ENCODE results near the gene BDH2. TPM values are rescaled to one million over a fixed set of nuclear protein-coding genes. Genes with fewer than 3 reads are reported as not detected.

BDH2 gene
- total and polyA plus RNA-seq, 2 of the 8 experiments (the other 6 are each of a cell fraction or from before 2014, with no cell fraction given), result 46.0 to 46.2 TPM

DNA sequence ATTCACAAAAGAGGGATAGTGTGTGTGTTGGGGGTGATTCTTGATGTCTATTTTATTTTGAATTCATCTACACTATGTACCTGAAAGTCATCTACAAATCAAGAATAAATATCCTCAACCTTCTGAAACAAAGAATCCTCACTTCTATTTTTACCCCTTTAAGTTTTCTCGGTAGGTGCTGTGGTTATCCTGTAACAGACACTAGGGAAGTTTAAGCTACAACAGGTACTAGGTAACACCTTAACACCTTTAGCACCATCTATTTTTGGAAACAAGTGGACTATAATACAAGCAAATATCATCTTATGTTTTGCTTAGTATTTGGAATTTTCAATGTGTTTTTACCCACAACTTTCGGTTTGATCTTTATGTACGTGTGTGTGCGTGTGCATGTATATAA is 12.0 kb upstream of the BDH2 start:
- no peak overlapping the region for H4K5ac ChIP-seq (ENCODE audit: insufficient read length, low read depth, low read length)
- H2BK15ac ChIP-seq (ENCODE audit: low read length), result no peak overlapping the region
- peaks cover 8 to 46% (median 23%) of the 10 kb centered on the region in 4 experiments for H3K36me3 ChIP-seq (ENCODE audit: control insufficient read depth in 2 of 4, insufficient read depth in 4 of 4, low read length in 3 of 4)
- H3K4me3 ChIP-seq (ENCODE audit: extremely low read depth in 1 of 4, insufficient read depth in 2 of 4, low read depth in 3 of 4, low read length in 4 of 4), result no peak overlapping the region
- H3K23ac ChIP-seq (ENCODE audit: insufficient read length), result no peak overlapping the region
- H3K79me1 ChIP-seq (ENCODE audit: low read depth, low read length), result no peaks in the 10 kb centered on the region
- H4K8ac ChIP-seq (ENCODE audit: extremely low read depth, insufficient read depth, low read length), result no peak overlapping the region
- H3K27ac ChIP-seq (ENCODE audit: low read depth, low read length), result no peak overlapping the region
- no peak overlapping the region for H3K56ac ChIP-seq (replicated peaks; ENCODE audit: insufficient read length, low read depth, low read length)
- DNase-seq (ENCODE audit: low read depth in 1 of 2, low spot score in 2 of 2), result no peak
- no peaks in the 10 kb centered on the region for H3K4me1 ChIP-seq (replicated peaks in 1 of 4; ENCODE audit: control insufficient read depth in 3 of 4, insufficient read depth in 4 of 4, low read length in 3 of 4)
- H2AFZ ChIP-seq (ENCODE audit: low read length), result no peak overlapping the region
- no peaks in the 10 kb centered on the region for H3K9me3 ChIP-seq (ENCODE audit: insufficient read depth in 2 of 2, low read depth in 1 of 2, low read length in 1 of 2)
- H3K23me2 ChIP-seq (ENCODE audit: low read depth, low read length), result no peaks in the 10 kb centered on the region
- H3K79me2 ChIP-seq (ENCODE audit: control insufficient read depth in 1 of 2, insufficient read depth in 2 of 2, low read length in 2 of 2), result no peaks in the 10 kb centered on the region
- peaks cover 0 to 2% of the 10 kb centered on the region in 2 experiments for H4K20me1 ChIP-seq (replicated peaks in 1 of 2; ENCODE audit: control insufficient read depth in 1 of 2, insufficient read depth in 2 of 2, low read length in 2 of 2)
- H3K9ac ChIP-seq (replicated peaks in 1 of 4; ENCODE audit: extremely low read depth in 1 of 4, low read depth in 3 of 4, low read length in 3 of 4), result no peak overlapping the region
- ChIA-PET CTCF (ENCODE audit: partially characterized antibody) (interaction anchor here (0.7 to 0.8 kb wide), 2 partner anchors 11 to 20 kb away, joined by 3 read pairs; no protein-coding TSS in a partner anchor), POLR2A (ENCODE audit: partially characterized antibody) (interaction anchor here (1.0 kb wide), 1 partner anchor 11 kb away, joined by 3 read pairs; no protein-coding TSS in a partner anchor)
- no peak overlapping the region for H2BK12ac ChIP-seq (ENCODE audit: low read depth, low read length)
- H4K91ac ChIP-seq (replicated peaks; ENCODE audit: insufficient read length, low read length), result no peak overlapping the region
- no peak for FAIRE-seq
- H3K27me3 ChIP-seq (replicated peaks in 1 of 4; ENCODE audit: control insufficient read depth in 3 of 4, extremely low read depth in 1 of 4, insufficient read depth in 3 of 4, low read length in 3 of 4), result no peaks in the 10 kb centered on the region
- H3K4me2 ChIP-seq (ENCODE audit: insufficient read depth in 1 of 2, low read depth in 2 of 2, low read length in 2 of 2), result no peak overlapping the region
- H2BK5ac ChIP-seq (ENCODE audit: low read depth, low read length), result no peak overlapping the region
- TF ChIP-seq CBX8 (IDR thresholded peaks at IDR 0.05; ENCODE audit: borderline replicate concordance, low read depth, low read length), result no peak
- no peak for TF ChIP-seq ASH2L (IDR thresholded peaks at IDR 0.05; ENCODE audit: low read length)
- TF ChIP-seq TEAD4 (IDR thresholded peaks at IDR 0.05; ENCODE audit: low read depth, low read length), result no peak
- no peak for TF ChIP-seq RAD21 (IDR thresholded peaks at IDR 0.05 in 1 of 2, conservative IDR thresholded peaks at IDR 0.05 in 1 of 2; ENCODE audit: low read depth in 2 of 2, low read length in 2 of 2)
- H2BK120ac ChIP-seq (replicated peaks; ENCODE audit: low read depth, low read length), result no peak overlapping the region
- no peak overlapping the region for H2AK5ac ChIP-seq (ENCODE audit: low read depth, low read length)
- H2BK20ac ChIP-seq (ENCODE audit: low read length), result no peak overlapping the region
- 91% methylated on average over 4 of the region's 4 CpGs; no CpG with 5 or more reads in 1 of the 2 experiments for WGBS, 2 experiments (ENCODE audit: extremely low coverage in 1 of 2, insufficient coverage in 1 of 2, insufficient read length in 1 of 2, insufficient replicate concordance in 2 of 2, low coverage in 1 of 2, low lambda C conversion rate in 2 of 2, missing lambda C conversion rate in 1 of 2)
- H3K18ac ChIP-seq (ENCODE audit: extremely low read depth, low read length), result no peak overlapping the region
- H3K4ac ChIP-seq (replicated peaks; ENCODE audit: insufficient read length, low read depth, low read length), result no peak overlapping the region
- H3K14ac ChIP-seq (ENCODE audit: insufficient read length), result no peak overlapping the region
